Stimulated activated CD4-positive, alpha-beta T cell treated with anti-CD3 and anti-CD28 coated beads, Interleukin-2, amount 100 ng/mL, for 4 hours (primary cell): ENCODE measurements around the gene CACNA1E.
A peak's percentile ranks its signal among the peaks of the same experiment; 100 is the strongest.

Experiments
- DNase-seq: peaks from one replicate; pipeline ENCODE4 v3.0.0-alpha.2; 2020; ENCODE audit warnings: low read depth

Gene CACNA1E

DNA sequence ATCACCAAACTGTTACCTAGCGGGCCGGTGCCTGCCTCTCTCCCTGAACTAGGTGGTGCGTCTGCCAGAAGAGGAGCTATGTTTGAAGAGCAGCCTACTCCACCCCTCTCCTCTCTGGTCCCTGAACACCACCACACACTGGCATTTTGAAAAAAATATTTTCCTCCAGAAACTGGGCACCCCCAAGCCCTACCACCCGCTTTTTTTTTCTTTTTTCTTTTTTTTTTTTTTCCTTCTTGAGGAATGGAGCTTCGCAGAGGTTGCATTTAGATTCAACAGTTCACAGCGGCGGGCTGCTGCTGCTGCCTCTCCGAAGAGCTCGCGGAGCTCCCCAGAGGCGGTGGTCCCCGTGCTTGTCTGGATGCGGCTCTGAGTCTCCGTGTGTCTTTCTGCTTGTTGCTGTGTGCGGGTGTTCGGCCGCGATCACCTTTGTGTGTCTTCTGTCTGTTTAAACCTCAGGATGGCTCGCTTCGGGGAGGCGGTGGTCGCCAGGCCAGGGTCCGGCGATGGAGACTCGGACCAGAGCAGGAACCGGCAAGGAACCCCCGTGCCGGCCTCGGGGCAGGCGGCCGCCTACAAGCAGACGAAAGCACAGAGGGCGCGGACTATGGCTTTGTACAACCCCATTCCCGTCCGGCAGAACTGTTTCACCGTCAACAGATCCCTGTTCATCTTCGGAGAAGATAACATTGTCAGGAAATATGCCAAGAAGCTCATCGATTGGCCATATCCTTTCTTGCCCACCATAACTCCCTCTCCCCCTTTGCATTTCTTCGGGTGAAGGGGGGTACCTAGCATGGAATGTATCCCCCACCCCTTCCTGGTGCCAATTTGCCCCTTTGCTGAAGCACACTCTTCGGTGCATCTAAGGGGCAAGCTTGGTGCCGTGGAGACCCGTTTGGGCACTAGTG is at the start of gene CACNA1E:
TSS of gene CACNA1E (plus strand) at position 233 of the 911 bp plus-strand sequence. CDS start at position 461, 228 bp downstream.
- DNase-seq, result no peak

DNA sequence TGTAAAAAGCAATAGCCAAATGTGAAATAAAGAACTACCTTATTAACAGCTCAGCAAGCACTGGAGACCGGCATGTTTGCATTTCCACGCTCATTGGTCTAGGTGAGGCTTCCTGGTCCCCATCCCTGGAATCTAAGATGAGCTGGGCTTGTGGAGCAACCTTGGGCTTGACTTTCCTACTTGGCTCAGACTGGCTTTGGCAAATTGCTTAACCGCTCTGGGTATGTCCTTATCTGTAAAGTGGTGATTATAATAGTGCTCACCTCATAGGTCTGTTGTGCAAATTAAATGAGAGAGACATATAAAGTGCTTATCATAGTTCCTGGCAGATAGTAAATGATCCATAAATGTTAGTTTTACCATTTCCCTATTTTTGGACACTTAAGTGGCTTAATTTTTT is 49.4 kb upstream of the CACNA1E start:
- no peak for DNase-seq

DNA sequence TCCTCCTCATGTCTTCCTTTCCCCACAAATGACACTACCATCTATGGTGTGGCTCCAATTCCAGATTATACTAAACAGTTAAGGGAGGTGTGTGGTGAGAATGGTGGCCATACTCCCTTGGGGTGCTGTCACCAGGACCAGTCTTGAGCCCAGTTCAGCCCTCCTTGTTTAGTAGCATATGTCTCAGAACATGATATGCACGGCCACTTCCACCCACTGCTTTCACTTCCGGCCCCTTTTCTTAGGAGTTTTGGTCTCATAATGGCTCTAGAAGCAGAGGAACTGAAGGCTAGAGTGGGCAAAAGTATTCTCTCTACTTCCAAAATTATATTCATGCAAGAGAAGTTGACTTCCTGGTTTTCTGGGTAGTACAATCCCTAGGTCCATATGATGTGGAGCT is 45.3 kb upstream of the CACNA1E start:
- no peak for DNase-seq

DNA sequence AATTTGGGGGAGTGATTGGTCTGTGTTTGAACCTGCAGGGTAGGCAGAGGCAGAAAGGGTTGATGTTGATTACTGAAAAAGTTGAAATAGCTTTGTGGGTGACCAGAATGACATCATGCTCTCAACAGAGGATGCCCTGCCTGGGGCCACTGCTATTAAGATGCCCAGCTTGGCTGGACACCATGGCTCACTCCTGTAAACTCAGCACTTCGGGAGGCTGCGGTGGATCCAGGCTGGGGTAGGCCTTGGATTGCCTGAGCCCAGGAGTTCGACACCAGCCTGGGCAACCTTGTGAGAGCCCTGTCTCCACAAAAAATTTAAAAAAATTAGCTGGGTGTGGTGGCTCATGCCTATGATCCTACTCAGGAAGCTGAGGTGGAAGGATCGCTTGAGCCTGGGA is 42.8 kb upstream of the CACNA1E start:
- no peak for DNase-seq

- no peak for DNase-seq
These were observed 41.2 kb upstream of the CACNA1E start for GRCh38 chr1:181442181-181442525.

DNA sequence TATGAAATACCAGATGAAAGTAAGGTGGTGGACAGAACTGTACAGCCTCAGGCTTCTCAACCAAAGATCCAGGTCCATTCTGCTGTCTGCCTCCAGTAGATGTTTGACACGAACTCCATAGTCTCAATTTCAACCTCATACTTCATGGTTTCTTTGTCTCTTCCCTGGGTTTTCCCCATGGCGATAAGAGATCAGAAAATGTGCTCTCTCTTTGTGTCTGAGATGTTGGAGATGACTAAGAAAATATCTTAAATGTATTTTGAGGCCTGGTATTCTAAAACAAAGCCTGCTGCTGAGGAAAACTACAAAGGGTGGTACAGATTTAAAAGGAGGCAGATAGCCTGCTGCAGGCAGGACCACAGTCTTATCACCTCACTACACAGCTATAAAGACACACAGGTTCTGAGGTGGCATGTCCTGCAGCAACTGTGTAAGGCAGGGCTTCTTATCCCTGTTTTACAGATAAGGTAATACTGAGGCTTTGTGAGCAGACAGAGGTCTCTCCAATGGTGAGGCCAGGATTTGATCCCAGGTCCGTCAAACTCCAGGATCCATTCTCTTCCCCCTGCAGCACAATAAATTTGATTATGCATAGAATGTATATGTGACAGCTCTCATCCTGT is 40.0 kb upstream of the CACNA1E start:
- DNase-seq, result no peak

GRCh38 chr1:181445436-181445835 is 37.9 kb upstream of the CACNA1E start:
- DNase-seq, result no peak

GRCh38 chr1:181448461-181448860 is 34.9 kb upstream of the CACNA1E start:
- no peak for DNase-seq

GRCh38 chr1:181451661-181452230 is 31.6 kb upstream of the CACNA1E start:
- DNase-seq, result no peak

- DNase-seq, result no peak
These were observed 30.6 kb upstream of the CACNA1E start for GRCh38 chr1:181452746-181453145.

GRCh38 chr1:181453541-181454201 is 29.6 kb upstream of the CACNA1E start:
- no peak for DNase-seq

GRCh38 chr1:181456551-181456950 is 26.8 kb upstream of the CACNA1E start:
- DNase-seq, result no peak

- DNase-seq, result no peak
These were observed 24.9 kb upstream of the CACNA1E start for GRCh38 chr1:181458419-181458818.

DNA sequence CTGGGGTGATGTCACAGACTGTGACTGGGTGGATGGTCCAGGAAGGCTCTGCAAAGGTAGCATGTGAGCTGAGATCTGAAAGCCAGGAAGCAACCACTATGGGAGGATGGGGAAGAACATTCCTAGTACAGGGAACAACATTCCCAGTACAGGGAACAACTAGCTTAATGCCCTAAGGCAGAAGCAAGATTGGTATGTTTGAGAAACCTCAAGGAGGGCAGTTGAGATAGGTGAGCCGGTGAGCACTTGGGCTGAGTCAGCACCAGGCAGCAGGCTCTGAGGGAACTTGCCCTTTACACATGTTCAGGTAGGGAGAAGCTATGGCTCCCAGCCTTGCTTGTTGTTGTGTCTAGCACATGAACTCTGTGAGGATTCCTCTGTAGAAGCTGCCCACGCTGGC is 24.2 kb upstream of the CACNA1E start:
- no peak for DNase-seq

DNA sequence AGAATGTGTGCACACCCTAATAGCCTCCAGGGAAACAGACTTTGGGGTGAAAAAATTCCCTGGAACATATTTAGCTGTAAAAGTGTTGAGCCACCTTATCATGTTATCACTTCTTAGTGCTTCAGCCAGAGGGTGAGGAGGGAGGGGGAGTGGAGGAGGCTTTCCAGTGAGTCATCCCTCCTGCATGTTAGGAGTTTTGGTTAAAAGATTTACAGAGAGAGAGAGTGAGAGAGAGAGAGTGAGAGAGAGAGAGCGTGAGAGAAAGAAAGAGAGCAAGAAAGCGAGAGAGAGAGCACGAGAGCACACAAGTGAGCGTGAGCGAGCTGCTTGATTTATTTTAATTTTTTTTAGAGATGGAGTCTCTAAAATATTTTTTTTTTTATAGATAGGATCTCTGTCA is 13.5 kb upstream of the CACNA1E start:
- DNase-seq, result no peak

- no peak for DNase-seq
These were observed 7.7 kb upstream of the CACNA1E start for GRCh38 chr1:181475580-181475979.

DNA sequence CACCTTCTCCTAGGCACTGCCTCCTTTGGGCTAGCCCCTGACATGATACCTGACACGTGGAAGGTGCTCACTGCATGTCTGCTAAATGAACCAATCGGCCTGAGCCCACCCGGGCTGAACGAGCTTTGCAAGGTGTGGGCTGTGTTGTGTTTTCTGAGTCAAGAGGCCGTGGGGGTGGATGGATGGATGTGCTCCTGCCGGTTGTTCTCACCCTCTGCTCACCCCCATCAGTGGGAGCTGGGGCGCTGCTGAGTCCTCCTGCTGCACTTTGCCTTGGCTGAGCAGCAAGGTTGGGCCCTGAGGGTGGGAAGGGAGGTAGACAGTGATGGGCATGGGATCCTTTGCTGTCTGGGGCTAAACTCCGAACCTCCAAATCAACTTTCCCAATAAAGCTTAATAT is 6.7 kb upstream of the CACNA1E start:
- DNase-seq, result no peak

DNA sequence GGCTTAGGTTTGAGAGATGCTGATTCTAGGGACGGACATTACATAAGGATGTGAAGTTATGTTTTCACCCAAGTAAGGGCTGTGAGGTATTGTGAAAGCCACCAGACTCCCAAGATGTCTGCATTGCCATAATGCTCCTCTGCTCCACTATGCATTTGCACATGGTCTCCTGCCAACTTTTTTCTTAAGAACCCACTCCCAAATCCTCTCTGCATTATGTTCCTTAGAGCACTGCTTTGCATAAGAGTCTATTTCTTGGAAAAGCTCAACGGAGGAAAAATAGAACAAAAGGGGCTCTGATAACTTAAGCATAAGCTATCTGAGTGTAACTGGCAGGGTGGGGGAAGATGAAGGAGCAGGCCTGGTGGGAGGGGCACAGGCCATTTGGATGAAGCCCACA is 5.0 kb upstream of the CACNA1E start:
- DNase-seq, result no peak

DNA sequence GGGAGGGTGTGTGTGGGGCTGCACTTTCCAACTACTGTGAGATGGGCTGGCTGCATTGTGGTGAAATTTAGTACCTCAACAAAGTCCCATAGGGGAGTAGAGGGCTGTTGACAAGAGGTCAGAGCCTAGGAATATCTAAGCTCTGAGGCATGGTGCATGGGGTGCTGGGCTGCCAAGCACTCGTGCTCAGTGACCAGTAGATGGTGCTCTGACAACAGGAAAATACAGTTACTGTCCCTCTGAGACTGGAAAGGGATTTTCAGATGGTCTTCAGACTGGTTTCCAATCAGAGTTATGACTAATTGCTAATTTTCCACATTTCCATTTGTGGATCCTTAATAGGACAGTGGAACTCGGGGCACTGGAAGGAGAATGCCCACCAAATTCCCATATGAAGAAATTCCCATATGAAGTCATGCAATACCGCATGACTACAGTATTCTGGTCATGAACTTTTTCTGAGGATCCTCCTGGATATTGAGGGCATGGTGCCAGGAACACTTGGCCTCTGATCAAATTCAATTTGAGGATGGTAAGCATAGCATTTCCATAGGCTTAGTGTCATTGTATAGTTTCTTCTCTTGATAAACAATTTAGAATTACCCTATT is 4.1 kb upstream of the CACNA1E start:
- DNase-seq, result peak; percentile 3

DNA sequence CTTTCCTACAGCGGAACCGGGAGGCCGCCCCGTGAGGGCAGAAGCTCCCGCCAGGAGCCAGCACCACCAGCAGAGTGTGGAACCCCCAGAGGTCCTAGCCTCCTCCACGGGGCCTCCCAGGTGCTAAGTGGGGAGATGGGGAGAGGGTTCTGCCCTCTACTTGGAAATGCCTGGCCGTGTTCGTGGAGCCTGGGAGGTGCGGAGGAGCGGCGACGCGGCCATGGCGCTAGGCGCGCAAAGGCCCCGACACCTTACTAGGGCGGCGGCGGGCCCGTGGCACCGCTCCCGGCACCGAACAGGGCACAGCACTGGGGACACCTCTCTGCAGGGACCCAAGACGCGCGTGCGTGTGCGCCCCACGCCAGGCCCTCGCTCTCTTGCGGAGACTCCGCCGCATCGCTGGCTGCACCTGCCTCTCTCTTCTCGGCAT is 1.3 kb upstream of the CACNA1E start:
- DNase-seq, result no peak

DNA sequence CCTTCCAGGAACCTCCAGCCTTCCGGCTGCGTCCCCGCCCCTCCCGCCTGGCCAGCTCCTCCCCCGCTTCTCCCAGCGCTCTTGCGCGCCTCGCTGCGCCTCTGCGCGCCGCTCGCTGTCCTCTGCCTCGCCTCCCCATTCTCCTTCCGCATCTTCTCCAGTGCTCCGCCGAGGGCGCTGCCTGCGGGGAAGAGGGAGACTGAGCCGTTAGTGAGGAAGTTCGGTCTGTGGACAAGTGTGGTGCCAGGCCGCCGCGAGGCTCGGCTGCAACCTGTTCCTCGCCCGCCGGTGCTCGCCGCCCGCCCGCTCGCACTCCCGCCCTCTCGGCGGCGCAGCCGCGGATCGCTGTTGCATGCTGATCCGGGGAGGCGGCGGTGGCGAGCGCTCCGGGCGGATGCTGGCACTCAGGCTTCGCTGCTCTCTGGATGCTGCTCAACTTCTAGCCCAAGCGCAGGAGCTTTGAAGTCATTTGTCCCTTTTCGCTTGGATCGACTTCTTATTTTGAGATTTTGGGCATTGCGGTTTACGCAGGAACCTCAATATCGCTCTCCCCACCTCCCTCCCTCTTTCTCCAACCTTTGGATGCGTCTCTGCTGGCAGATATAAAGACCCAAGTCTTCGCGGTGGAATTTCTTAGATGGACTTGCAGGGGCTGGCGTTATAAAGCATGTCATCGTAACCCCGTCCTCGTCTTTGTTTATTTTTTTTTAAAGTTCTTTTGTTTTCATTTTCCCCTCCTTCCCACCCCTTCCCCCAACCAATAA is 614 bp upstream of the CACNA1E start:
- no peak for DNase-seq

DNA sequence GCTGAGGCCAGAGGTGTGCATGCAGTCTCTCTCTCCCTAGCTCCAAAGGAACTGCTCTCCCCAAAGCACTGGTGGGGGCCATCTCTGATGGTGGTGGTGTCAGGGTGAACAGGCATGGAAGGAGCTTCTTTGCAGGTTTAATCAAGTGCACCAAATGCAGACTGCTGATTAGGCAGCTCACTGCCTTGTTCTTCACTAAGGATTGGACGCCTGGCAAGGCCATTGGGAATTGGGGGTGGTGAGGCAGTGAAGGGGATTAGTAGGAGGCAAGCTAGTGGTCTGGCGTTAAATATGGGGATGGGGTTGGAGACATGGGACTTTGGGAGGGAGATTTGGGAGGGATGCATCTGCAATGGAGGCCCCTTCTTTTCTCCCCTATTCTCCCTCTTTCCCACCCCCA is 1.5 kb downstream of the CACNA1E start:
- DNase-seq, result no peak
